Islet of Langerhans (tissue), 1 donor: ENCODE measurements around the gene ARFGEF3.

Source experiments
- FAIRE-seq: peaks from one replicate; lab custom pipeline; 2011; peaks lifted over from hg19 to GRCh38; lab: Jason Lieb, UNC

ARFGEF3 gene

GRCh38 chr6:138242987-138243592, 81.4 kb downstream of the ARFGEF3 start:
- peak; percentile 89 for FAIRE-seq

DNA sequence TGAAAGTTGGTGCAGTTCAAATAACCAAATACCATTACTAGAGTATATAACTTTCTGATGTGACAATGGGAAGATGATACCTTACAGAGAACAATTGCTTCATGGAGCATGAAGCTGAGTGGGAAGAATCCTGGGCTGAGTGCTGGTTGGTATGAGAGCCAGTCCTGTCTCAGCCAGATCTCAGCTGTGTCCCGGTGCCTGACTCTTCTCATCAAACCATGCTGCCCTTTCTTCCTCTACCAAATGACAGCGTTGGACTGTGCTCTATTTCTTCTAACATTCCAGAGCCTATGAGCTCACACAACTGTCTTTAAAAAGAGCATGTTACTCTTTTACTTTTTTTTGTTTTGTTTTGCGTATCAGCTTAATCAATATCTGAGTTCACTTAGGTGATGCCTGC, 84.0 kb downstream of the ARFGEF3 start:
- FAIRE-seq: no peak

- FAIRE-seq: peak; percentile 33
Measured at GRCh38 chr6:138246650-138247440, 85.1 kb downstream of the ARFGEF3 start.

DNA sequence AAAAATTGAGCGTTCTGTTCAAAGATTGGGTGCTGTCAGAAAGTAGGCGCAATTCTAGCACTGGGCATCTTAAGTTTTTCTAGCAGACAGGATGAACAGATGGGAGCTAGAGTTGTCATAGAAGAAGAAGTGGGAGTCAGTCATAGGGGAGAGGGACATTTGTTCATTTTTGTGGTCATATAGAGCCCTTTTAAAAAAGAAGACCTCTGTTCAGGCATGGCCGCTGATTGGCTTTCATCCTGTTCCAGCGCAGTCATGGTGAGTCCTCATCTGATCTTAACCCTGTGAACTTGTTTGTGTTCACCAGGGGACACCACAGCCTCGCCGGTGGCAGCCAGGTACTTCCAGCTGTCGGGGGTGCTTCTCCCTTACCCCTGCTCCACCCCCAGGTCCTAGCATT, 86.3 kb downstream of the ARFGEF3 start:
- FAIRE-seq: no peak

DNA sequence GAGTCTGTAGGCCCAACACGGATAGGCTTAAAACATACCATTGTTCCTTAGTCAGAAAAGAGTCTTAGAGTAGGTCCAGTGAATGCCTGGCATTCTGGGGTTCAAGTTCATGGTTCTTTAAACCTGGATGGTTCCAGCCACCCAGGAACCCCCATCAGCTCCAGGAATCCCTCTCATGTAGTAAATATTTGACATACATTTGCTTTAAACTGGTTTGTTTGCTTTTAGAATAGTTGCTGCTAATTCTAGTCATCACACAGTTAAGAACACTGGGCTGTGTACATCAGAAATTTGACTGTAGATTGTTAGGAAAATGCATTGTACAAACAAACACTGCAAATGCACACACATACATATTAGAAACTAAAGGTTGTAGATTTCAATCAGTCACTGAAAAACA, 87.1 kb downstream of the ARFGEF3 start:
- FAIRE-seq: no peak

DNA sequence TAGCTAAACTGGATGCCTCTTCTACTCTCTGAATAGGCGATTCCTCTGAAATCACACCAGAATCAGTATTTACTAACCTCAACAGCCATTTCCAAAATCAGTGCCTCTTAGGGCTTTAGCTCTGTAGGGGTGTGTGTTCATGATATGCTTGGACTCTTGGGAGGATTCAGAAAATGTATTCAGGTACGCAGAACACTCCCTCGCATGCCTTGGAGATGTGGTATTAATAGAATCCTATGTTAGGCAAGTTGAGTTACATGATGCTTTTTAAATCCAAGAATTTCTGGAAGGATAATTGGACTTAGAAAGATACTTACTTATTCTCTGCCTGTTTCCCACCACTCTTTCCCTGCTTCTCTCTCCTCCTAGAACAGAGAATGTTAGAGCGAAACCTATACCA, 88.3 kb downstream of the ARFGEF3 start:
- FAIRE-seq: peak; percentile 24

DNA sequence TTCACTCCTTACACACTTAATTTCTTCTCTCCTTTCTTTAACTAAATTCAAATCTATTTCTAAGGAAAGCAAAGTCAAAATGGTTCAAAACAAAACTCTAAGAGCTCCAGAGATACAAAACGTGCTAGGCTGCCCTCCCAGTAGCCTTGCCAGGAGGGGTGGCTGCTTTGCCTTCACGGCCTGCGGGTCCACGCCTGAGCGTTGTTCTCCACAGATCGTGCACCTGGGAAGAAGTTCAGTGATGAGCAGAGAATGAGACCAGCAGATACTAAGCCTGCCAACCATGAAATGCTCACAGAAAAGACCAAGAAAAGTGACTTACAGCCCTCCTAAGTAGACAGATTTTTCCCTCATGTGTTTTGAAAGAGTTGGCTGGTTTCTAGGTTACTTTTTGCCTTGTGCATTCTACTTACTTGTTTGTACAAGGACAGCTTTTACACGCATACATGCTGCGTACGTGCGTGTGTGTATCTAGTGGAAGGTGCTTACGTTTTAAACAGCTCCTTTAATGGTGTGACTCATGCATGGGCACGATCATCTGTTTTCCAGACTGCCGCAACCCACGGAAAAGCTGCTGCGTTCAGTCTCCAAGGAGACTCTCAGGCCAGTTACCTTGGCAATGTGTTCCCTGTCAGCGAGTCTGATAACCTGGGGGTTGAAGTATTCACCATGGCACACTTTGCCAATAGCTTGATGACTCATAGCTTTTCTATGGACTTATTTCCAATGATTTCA, 88.9 kb downstream of the ARFGEF3 start:
- peak; percentile 100 for FAIRE-seq

GRCh38 chr6:138253731-138254130, 92.0 kb downstream of the ARFGEF3 start:
- FAIRE-seq: no peak

DNA sequence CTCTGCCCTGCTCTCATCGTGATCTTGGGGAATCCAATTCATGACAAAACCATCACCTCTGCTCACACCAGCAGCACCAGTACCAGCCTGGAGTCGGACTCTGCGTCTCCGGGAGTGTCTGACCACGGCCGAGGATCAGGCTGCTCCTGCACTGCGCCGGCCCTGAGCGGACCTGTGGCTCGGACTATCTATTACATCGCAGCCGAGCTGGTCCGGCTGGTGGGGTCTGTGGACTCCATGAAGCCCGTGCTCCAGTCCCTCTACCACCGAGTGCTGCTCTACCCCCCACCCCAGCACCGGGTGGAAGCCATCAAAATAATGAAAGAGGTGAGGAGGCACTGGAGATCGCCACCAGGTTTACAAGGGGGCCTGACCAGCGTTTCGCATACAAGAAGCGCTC, 93.7 kb downstream of the ARFGEF3 start:
- FAIRE-seq: no peak

DNA sequence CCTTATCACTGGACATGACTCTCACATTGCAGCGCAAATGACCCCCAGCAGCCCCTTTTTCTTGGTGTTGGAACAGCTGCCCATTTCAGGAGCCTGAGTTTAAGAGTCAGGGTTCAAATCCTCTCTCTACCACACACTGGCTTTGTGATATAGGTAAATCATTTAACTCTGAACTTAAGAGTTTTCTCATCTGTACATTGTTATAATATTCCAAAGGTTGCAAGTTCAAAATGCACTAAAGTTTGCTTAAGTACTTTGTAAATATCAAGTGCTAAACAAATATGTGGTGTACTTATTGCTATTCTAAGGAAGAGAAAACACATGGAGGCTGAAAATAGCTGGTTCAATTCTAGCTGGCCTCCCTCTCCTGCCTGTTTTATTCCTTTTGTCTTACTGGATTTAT, 95.9 kb downstream of the ARFGEF3 start:
- no peak for FAIRE-seq

DNA sequence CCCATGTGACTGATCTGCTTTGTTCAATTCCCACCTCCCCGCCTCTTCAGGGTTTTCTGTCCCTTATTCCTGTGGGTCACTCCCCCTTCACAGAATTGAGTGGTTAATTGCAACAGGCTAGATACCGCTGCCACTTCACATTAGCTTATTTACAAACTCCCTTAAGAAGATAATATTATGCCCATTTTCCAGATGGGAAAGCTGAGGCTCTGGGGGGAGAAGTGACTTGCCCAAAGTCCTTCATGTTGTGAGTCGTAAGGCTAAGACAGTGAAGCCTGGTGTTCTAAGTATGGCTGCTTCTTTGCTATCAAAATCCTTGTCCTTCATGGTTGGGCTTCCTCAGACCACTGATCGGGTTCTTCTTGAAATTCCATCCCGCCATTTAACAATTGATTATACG, 96.5 kb downstream of the ARFGEF3 start:
- FAIRE-seq: no peak

GRCh38 chr6:138258991-138259390, 97.3 kb downstream of the ARFGEF3 start:
- FAIRE-seq: no peak

DNA sequence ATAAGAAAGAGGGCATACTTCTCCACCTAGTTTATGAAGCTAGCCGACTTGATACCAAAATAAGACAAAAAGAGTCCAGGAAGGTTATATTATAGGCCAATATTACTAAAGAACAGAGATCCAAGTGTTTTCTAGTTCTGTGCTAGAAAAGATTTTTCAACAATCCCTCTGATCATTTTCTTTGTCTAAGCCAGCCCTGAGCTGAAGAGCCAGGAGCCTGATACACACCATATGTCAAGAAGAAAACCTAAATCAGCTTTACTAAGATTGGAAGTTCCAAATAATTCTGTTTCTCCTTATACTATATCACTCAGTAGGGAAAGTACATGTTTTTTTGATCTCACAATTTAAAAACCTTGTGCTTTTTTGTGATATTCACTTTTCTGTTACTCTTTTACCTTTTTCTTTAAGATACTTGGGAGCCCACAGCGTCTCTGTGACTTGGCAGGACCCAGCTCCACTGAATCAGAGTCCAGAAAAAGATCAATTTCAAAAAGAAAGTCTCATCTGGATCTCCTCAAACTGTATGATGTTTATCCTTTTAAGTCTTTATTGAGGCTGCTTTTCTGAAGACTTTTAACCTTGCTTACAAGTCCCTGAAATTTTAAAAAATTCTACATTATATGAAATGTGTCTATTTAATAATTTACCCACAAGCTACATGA, 99.5 kb downstream of the ARFGEF3 start:
- no peak for FAIRE-seq

DNA sequence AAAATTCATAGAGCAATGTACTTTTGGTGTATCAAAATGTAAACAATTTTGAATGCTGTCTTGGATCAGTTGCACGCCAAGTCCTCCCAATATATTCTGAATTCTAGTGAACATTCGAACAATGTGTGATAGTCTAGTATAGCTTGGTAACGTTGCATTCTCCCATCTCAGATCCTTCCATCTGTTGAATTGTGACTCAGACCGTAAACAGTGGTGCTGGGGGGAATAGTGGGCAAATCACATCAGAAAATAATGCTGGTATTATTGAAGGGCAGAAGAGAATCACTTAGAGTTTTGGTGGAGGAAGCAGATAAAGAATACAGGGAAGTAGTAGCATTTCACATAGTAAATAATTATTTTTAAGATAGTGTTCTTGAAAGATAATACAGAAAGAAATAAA, 102.2 kb downstream of the ARFGEF3 start:
- no peak for FAIRE-seq

DNA sequence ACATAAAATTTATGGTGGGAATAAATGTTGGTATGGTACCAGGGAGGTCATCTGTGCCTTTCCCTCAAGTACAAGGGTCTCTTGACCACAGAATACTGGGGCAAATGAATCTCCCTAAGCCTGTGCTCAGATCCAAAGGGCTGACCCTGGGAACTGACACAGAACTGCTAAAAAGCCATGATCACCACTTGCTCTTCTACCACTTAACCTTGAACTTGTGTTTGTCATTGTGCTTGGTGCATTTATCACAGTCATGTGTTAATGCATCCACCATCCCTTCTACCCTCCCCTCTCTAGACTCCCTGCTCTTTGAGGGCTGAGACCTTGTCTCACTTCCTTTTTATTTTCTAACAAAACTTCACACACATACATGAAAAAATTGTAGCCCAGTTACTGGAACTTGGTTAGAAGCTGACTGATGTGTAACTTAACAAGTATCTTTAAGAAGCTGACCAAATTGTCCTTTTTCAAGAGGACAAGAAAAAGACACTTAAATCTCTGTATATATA, 102.7 kb downstream of the ARFGEF3 start:
- FAIRE-seq: no peak

DNA sequence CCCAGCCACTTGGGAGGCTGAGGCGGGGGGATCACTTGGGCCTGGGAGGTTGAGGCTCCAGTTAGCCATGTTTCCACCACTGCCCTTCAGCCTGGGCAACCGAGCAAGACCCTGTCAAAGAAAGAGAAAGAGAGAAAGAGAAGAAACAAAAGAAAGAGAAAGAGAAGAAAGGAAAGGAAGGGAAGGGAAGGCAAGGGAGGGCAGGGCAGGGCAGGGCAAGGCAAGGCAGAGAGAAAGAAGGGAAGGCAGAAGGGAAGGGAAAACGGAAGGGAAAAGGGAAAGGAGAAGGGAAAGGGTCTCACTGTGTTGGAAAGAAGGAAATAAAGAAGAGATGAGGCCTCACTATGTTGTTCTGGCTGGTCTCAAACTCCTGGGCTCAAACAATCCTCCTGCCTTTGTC, 104.4 kb downstream of the ARFGEF3 start:
- no peak for FAIRE-seq

DNA sequence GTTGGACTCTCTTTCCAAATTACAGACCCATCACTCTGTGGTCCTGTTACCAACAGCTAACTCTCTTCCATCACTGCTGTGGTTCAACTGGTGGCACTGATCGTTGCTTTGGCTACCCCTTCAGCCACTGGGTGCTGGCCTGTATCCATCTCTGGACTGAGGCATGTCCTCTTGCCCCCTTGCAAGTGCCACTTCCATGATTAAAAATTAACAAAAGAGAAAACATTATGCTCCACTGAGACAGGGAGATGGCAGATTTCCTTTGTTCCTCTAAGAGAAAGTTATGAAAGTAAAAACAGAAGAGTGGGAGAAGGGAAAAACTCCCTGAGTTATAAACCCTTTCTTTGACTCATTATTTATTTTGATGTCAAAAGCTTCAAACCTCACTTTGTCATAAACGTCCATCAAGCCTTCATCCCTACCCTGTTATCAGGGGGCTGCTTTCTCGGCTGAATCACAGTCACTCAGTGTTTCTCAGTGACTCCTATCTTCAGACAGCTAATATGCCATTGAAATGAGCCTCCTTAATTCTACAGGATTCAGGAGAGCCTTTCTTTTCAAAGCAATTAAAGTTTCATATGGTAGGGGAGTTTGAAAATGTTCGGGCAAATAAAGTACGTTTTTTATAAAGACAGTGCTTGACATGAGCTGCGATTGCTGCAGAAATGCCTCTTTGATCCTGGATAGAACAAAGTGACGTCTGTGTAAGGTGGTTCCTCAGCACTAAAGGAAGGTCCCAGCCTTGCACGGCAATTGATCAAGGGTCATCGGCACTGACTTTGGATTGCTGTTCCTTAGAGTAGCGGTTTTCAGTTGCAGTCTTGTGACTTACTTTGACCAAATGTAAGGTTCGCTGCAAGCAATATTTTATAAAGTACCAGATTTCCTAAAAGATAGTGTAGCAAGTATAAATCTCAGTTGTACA, 106.5 kb downstream of the ARFGEF3 start:
- FAIRE-seq: peak; percentile 38

DNA sequence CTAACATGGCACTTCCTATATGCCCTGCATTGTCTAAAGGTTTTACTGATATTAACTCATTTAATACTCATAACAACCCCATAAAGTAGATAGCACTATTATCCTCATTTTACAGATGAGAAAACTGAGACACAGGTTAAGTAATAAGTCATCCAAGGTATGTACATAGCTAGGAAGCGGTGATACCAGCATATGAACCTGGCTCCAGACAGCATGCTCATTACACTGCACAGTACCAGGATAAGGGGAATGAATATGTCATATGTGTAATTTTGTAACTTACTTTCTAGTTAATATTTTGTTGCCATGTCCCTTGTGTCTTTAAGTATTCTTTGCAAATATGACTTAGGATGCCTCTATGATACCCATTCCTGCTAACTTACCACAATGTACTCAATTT, 109.7 kb downstream of the ARFGEF3 start:
- FAIRE-seq: no peak

- FAIRE-seq: peak; percentile 62
Measured at GRCh38 chr6:138272533-138273315, 111.0 kb downstream of the ARFGEF3 start.

- no peak for FAIRE-seq
Measured at GRCh38 chr6:138275976-138276375, 114.2 kb downstream of the ARFGEF3 start.

DNA sequence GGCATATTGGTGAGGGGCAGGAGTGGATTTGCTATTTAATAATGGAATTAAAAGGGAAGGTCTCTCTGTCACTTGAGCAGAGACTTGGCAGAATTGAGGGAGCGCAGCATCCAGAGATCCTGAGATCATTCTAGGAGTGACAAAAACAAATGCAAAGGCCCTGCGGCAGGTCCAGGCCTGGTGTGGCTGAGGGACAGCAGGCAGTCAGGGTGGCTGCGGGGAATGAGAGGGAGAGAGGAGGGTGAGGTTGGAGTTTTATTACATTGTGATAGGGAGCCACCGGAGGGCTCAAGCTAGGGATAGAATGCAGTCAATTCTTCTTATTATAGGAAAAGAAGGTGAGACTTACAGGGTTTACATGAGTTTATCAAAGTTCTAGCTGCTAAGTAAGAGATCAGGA, 116.1 kb downstream of the ARFGEF3 start:
- FAIRE-seq: no peak
